ENCODE results near the gene COX7A2L. TPM values are rescaled to one million over a fixed set of nuclear protein-coding genes. Genes with fewer than 3 reads are reported as not detected.

COX7A2L gene
- total RNA-seq, 2 experiments from 2014 or later: 103 TPM

DNA sequence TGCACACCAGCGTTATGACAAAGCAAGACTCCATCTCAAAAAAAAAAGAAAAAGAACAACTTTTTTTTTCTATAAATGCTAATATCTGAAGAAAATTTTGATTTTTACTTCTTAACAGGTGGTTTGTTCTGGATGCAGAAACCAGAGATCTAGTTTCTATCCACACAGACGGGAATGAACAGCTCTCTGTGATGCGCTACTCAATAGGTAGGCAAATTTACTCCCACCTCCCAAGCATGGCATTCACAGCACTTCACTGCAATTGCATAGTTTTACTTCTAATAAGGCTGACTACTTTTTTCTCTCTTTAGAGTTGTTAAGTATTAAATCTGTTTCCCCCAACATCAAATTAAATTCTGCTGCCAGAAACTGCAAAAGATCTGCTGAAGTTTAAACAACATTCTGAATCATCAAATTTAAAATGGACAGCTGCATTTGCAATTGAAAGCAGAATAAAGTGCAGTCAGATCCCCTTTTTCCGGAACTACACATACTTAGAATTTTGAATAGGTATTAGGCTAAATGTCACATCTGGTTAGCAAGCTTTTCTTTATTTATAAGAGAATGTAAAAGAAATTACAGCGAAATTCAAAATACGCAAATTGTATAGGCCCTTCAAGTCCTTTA, 45.1 kb downstream of the COX7A2L start:
- Mint-ChIP-seq H3K27me3 (no peaks in the 10 kb centered on the region), H3K4me3 (no peak overlapping the region), H3K9me3 (ENCODE audit: low read depth) (no peaks in the 10 kb centered on the region), H3K36me3 (ENCODE audit: low read depth) (peaks cover 41% of the 10 kb centered on the region), H3K4me1 (peaks cover 28% of the 10 kb centered on the region), H3K27ac (no peak overlapping the region)
- intact Hi-C loops (cut with DNase I, micrococcal nuclease): no loop called here
- ATAC-seq: no peak
- no peak for DNase-seq
- POLR2A ChIA-PET: no interaction called here
- CTCF ChIA-PET: interaction anchor here (0.8 to 1.4 kb wide), 3 partner anchors 11 to 67 kb away, joined by 4 to 6 read pairs (median 5); no protein-coding TSS in a partner anchor

DNA sequence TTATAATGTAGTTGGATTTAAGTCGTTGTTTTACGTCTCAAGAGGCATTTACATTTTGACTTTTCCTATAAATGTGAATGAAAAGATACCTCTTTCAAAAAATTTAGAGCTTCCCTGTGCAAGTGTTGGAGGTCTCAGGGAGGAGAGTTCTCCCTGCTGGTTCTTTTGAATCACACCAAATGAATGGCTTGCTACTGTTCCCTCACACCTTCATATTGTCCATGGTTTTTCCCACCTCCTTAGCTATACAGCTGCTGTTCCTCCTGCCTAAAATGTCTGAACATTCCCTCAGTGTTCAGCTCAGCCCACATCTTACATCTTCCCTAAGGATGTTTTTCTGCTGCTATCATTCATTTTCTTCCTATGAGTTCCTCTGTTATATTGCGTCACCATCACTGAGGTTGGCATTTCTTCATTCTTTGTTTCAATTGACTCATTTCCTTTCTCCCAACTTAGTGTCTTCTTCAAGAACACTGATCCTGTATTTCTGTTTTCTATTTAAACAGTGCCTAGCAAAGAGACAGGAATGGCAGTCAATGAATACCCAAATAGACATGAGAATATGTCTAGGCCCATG, 46.0 kb downstream of the COX7A2L start:
- no peak for DNase-seq
- ChIA-PET CTCF (interaction anchor here (1.4 to 1.6 kb wide), 3 partner anchors 12 to 14 kb away, joined by 4 to 8 read pairs (median 6); no protein-coding TSS in a partner anchor), POLR2A (no interaction called here)
- intact Hi-C loops (cut with DNase I, micrococcal nuclease): no loop called here
- H3K4me3 Mint-ChIP-seq: no peak overlapping the region
- H3K27ac Mint-ChIP-seq: peak overlapping the region; percentile 83
- H3K27me3 Mint-ChIP-seq: no peaks in the 10 kb centered on the region
- H3K36me3 Mint-ChIP-seq (ENCODE audit: low read depth): peaks cover 37% of the 10 kb centered on the region
- ATAC-seq: peak; percentile 51
- H3K4me1 Mint-ChIP-seq: peaks cover 24% of the 10 kb centered on the region
- no peaks in the 10 kb centered on the region for H3K9me3 Mint-ChIP-seq (ENCODE audit: low read depth)

DNA sequence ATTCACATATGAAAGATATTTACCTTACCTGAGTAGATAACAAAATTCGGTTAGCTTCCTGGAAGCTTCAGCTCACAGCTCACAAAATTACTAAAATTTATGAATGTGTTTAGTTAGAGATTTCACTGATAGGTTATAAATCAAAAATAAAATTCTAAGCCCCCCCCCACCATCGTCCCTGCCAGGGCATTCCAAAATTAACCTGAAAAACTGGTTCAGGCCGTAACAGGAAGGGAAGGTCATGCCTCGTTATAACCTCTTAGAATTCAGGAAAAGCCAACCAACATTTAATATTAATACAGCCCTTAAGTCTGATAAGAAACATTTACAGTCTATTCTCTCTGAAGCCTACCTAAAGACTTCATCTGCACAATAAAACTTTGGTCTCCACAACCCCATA, 48.9 kb downstream of the COX7A2L start:
- no peak for DNase-seq
- Mint-ChIP-seq H3K27ac (no peak overlapping the region), H3K4me3 (no peak overlapping the region), H3K4me1 (peaks cover 16% of the 10 kb centered on the region), H3K36me3 (ENCODE audit: low read depth) (peaks cover 26% of the 10 kb centered on the region), H3K9me3 (ENCODE audit: low read depth) (no peaks in the 10 kb centered on the region), H3K27me3 (no peaks in the 10 kb centered on the region)
- ChIA-PET POLR2A (no interaction called here), CTCF (no interaction called here)
- ATAC-seq: no peak
- intact Hi-C loops (cut with DNase I, micrococcal nuclease): no loop called here

DNA sequence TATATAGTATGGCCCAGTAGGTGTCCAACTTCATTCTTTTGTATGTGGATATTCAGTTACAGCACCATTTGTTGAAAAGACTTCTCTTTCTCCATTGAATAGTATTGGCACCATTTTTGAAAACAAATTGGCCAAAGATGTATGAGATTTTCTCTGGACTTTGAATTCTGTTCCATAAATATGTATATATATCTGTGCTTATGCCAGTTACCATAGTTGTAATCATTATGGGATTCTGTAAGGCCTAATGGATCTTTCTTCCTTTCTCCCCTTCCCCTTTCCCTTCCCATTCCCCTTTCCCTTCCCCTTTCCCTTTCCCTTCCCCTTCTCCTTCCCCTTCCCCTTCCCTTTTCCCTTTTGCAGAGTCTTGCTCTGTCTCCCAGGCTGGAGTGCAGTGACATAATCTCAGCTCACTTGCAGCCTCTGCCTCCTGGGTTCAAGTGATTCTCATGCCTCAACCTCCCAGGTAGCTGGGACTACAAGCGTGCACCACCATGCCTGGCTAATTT, 51.0 kb downstream of the COX7A2L start:
- no peak for DNase-seq
- H3K36me3 Mint-ChIP-seq (ENCODE audit: low read depth): peaks cover 22% of the 10 kb centered on the region
- H3K4me1 Mint-ChIP-seq: peaks cover 16% of the 10 kb centered on the region
- H3K27ac Mint-ChIP-seq: peak overlapping the region; percentile 60
- intact Hi-C loops (cut with DNase I, micrococcal nuclease): no loop called here
- no peaks in the 10 kb centered on the region for H3K9me3 Mint-ChIP-seq (ENCODE audit: low read depth)
- H3K27me3 Mint-ChIP-seq: no peaks in the 10 kb centered on the region
- CTCF ChIA-PET: interaction anchor here (0.7 kb wide), 1 partner anchor 319 kb away, joined by 3 read pairs; no protein-coding TSS in a partner anchor
- POLR2A ChIA-PET: no interaction called here
- H3K4me3 Mint-ChIP-seq: no peak overlapping the region
- ATAC-seq: no peak

DNA sequence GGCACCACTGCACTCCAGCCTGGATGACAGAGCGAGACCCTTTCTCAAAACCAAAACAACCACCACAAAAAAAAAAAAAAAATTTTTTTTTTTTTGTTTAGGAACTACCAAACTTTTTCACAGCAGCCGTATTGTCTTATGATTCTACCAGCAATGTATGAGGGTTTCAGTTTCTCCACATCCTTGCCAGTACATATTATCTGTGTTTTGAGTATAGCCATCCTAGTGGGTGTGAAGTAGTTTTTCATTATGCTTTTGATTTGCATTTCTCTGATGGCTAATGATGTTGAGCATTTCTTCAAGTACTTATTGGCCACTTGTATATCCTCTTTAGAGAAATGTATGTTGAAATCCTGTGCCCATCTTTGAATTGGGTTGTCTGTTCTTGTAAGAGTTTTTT, 51.7 kb downstream of the COX7A2L start:
- Mint-ChIP-seq H3K9me3 (ENCODE audit: low read depth) (no peaks in the 10 kb centered on the region), H3K27me3 (no peaks in the 10 kb centered on the region), H3K4me3 (no peak overlapping the region), H3K27ac (no peak overlapping the region), H3K4me1 (peaks cover 9% of the 10 kb centered on the region), H3K36me3 (ENCODE audit: low read depth) (peaks cover 17% of the 10 kb centered on the region)
- intact Hi-C loops (cut with DNase I, micrococcal nuclease): no loop called here
- ChIA-PET POLR2A (no interaction called here), CTCF (no interaction called here)
- ATAC-seq (no peak), DNase-seq (no peak)

DNA sequence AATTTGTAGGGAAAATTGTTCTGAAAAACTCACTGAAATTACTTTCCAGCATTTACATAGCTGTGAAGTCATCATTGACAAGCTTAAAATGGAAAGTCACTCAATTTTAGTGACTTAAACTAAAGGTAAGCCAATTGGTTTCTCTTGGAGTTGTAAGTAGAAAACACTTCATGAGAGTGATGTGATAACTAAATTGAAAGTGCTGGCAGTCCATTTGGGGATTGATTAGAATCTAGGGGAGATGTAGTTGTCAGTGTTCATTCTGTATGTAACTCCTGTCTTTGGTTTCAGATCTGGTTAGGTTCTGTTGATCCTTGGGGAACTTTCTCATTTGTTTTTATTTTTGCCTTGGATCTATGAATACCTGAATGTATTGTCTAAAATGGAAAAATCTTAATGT, 53.8 kb downstream of the COX7A2L start:
- Mint-ChIP-seq H3K36me3 (ENCODE audit: low read depth) (peaks cover 24% of the 10 kb centered on the region), H3K27me3 (no peaks in the 10 kb centered on the region), H3K27ac (no peak overlapping the region), H3K9me3 (ENCODE audit: low read depth) (no peaks in the 10 kb centered on the region), H3K4me3 (no peak overlapping the region), H3K4me1 (peaks cover 11% of the 10 kb centered on the region)
- POLR2A ChIA-PET: no interaction called here
- CTCF ChIA-PET: no interaction called here
- ATAC-seq (no peak), DNase-seq (no peak)
- intact Hi-C loops (cut with DNase I, micrococcal nuclease): no loop called here

DNA sequence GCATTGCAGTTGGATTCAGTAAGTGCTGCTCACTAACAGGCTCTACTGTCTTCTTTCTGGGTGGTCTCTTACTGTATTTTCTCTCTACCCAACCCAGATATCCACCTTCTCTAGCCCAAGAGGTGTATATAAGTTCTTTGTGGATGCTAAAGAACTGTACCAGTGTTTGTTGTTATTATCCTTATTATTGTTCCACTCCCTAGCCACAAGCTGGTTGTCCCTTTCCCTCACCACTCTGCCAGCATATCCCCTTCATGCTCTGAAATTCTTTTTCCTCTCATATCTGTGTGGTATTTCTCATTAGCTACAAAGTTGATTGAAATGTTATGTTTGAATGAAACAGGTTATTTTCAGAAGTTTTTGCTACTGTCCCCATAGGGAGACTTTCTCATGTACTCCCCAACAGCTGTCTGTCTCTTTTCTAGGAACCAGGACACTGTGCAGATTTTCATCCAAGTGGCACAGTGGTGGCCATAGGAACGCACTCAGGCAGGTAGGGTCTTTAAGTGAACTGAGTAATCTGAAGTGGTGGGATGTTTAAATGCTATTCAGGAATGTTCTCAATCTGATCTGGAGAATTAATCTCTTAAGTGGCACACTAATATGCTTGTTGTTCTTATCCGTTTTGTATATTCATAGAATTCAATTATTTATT, 56.8 kb downstream of the COX7A2L start:
- peaks cover 18% of the 10 kb centered on the region for H3K4me1 Mint-ChIP-seq
- ChIA-PET POLR2A (no interaction called here), CTCF (interaction anchor here (1.1 to 1.7 kb wide), 2 partner anchors 10 to 24 kb away, joined by 3 to 8 read pairs; no protein-coding TSS in a partner anchor)
- no peak overlapping the region for H3K4me3 Mint-ChIP-seq
- no peak overlapping the region for H3K27ac Mint-ChIP-seq
- DNase-seq: no peak
- H3K27me3 Mint-ChIP-seq: no peaks in the 10 kb centered on the region
- peaks cover 24% of the 10 kb centered on the region for H3K36me3 Mint-ChIP-seq (ENCODE audit: low read depth)
- intact Hi-C loops (cut with DNase I, micrococcal nuclease): no loop called here
- H3K9me3 Mint-ChIP-seq (ENCODE audit: low read depth): no peaks in the 10 kb centered on the region
- ATAC-seq: no peak

DNA sequence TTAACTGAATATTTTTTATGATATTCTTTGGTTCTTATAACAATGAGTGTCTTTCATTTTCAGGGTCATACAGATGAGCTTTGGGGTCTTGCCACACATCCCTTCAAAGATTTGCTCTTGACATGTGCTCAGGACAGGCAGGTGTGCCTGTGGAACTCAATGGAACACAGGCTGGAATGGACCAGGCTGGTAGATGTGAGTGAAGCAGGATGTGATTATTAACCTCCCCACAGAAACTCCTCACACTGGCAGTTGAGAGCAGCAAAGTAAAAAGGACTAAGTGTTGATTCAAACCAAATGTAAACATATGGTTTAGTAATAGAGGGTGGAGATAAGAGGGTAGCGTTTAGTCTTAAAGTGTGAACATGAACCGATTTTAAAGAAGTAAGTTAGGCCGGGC, 57.8 kb downstream of the COX7A2L start:
- no peak overlapping the region for H3K4me3 Mint-ChIP-seq
- ChIA-PET CTCF (interaction anchor here (1.7 kb wide), 1 partner anchor 11 kb away, joined by 8 read pairs; no protein-coding TSS in a partner anchor), POLR2A (no interaction called here)
- peaks cover 30% of the 10 kb centered on the region for H3K36me3 Mint-ChIP-seq (ENCODE audit: low read depth)
- no peaks in the 10 kb centered on the region for H3K27me3 Mint-ChIP-seq
- H3K4me1 Mint-ChIP-seq: peaks cover 26% of the 10 kb centered on the region
- no peak overlapping the region for H3K27ac Mint-ChIP-seq
- intact Hi-C loops (cut with DNase I, micrococcal nuclease): no loop called here
- H3K9me3 Mint-ChIP-seq (ENCODE audit: low read depth): no peaks in the 10 kb centered on the region
- ATAC-seq: no peak
- no peak for DNase-seq

DNA sequence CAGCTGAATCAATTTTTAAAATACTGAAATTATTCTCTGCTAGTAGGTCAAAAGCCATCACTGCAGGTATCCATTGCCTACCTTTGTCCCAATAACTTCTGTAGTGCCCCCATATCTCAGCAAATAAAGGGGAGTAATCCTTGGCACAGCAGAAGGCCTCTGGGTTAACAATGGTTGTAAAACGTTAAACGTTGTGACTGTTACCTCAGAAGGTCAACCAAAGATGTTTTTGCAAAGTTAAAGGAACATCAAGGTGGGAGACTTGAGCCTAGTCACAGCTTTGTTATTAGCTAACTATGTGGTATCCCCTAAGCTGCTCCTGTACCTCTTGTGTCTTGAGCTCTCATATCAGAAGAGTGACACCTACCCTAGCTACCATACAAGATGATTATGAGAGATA, 60.5 kb downstream of the COX7A2L start:
- intact Hi-C loops (cut with DNase I, micrococcal nuclease): no loop called here

More for the DNA sequence above, 60.5 kb downstream of the COX7A2L start:
- POLR2A ChIA-PET: no interaction called here
- H3K9me3 Mint-ChIP-seq (ENCODE audit: low read depth): no peaks in the 10 kb centered on the region
- no peak overlapping the region for H3K4me3 Mint-ChIP-seq
- ATAC-seq (no peak), DNase-seq (no peak)
- CTCF ChIA-PET: interaction anchor here (1.7 kb wide), 1 partner anchor 28 kb away, joined by 4 read pairs; no protein-coding TSS in a partner anchor
- H3K36me3 Mint-ChIP-seq (ENCODE audit: low read depth): peaks cover 40% of the 10 kb centered on the region
- no peaks in the 10 kb centered on the region for H3K27me3 Mint-ChIP-seq
- peaks cover 44% of the 10 kb centered on the region for H3K4me1 Mint-ChIP-seq
- no peak overlapping the region for H3K27ac Mint-ChIP-seq

Other genes with a start within 250 kb of the COX7A2L start
- 10 to 100 TPM; 72.1 to 74.1 TPM for gene EML4, start 191.9 kb downstream of the COX7A2L start, total RNA-seq
- under 1 TPM; 0.30 to 0.35 TPM for gene KCNG3, start 132.8 kb upstream of the COX7A2L start, total RNA-seq
- 10 to 100 TPM; 45.0 to 58.6 TPM for gene MTA3, start 207.4 kb upstream of the COX7A2L start, total RNA-seq

Data from activated CD4-positive, alpha-beta T cell treated with anti-CD3 and anti-CD28 coated beads for 36 hours (primary cell).